ENCODE results near the gene QRSL1.

GRCh38 chr6:106634565-106634964 lies 5.2 kb downstream of the QRSL1 start:
- TF ChIP-seq, protein P1, sequence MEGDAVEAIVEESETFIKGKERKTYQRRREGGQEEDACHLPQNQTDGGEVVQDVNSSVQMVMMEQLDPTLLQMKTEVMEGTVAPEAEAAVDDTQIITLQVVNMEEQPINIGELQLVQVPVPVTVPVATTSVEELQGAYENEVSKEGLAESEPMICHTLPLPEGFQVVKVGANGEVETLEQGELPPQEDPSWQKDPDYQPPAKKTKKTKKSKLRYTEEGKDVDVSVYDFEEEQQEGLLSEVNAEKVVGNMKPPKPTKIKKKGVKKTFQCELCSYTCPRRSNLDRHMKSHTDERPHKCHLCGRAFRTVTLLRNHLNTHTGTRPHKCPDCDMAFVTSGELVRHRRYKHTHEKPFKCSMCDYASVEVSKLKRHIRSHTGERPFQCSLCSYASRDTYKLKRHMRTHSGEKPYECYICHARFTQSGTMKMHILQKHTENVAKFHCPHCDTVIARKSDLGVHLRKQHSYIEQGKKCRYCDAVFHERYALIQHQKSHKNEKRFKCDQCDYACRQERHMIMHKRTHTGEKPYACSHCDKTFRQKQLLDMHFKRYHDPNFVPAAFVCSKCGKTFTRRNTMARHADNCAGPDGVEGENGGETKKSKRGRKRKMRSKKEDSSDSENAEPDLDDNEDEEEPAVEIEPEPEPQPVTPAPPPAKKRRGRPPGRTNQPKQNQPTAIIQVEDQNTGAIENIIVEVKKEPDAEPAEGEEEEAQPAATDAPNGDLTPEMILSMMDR (conservative IDR thresholded peaks at IDR 0.05) = no peak
- no peak for TF ChIP-seq EZH2 (IDR thresholded peaks at IDR 0.05; ENCODE audit: low read depth)

Measured in PC-9 (cell line).